Smooth muscle cell (in vitro differentiated cells): ENCODE results near the gene NOD2. TPM values are rescaled to one million over a fixed set of nuclear protein-coding genes. Genes with fewer than 3 reads are reported as not detected.

Experiments used
- DNase-seq: peaks from one replicate; lab custom pipeline; 2025; ENCODE audit not compliant: unreplicated experiment; lab: John Stamatoyannopoulos, UW
- H2AFZ ChIP-seq: fragments of 200-600 bp; sonication (generic); 2 replicates; pipeline ENCODE4 v1.6.0; 2016; ENCODE audit warnings: antibody characterized with exemption, low read depth, mild to moderate bottlenecking
- H3F3A ChIP-seq: fragments of 200-600 bp; sonication (generic); 2 replicates; pipeline ENCODE4 v1.6.0; 2017; ENCODE audit warnings: antibody characterized with exemption, low read depth
- H3K27ac ChIP-seq: fragments of 200-600 bp; sonication (generic); 2 replicates; pipeline ENCODE4 v1.5.1; 2016; ENCODE audit warnings: low read depth, mild to moderate bottlenecking
- H3K27me3 ChIP-seq: fragments of 200-600 bp; sonication (generic); 2 replicates; pipeline ENCODE4 v1.6.1; 2016; ENCODE audit warnings: low read depth, mild to moderate bottlenecking
- H3K36me3 ChIP-seq: fragments of 200-600 bp; sonication (generic); 2 replicates; pipeline ENCODE4 v1.5.1; 2016; ENCODE audit warnings: low read depth
- H3K4me1 ChIP-seq: fragments of 200-600 bp; sonication (generic); 2 replicates; pipeline ENCODE4 v1.5.1; 2016; ENCODE audit warnings: low read depth
- H3K4me2 ChIP-seq: fragments of 200-600 bp; sonication (generic); 2 replicates; pipeline ENCODE4 v1.6.0; 2016; ENCODE audit warnings: mild to moderate bottlenecking
- H3K4me3 ChIP-seq: fragments of 200-600 bp; sonication (generic); 2 replicates; pipeline ENCODE4 v1.5.1; 2016; ENCODE audit warnings: mild to moderate bottlenecking
- H3K79me2 ChIP-seq: fragments of 200-600 bp; sonication (generic); 2 replicates; pipeline ENCODE4 v1.6.0; 2016; ENCODE audit warnings: low read depth, mild to moderate bottlenecking
- H3K9ac ChIP-seq: fragments of 200-600 bp; sonication (generic); 2 replicates; pipeline ENCODE4 v1.6.0; 2016; ENCODE audit warnings: low read depth
- H3K9me3 ChIP-seq: fragments of 200-600 bp; sonication (generic); replicated peaks from 2 replicates; pipeline ENCODE4 v1.5.1; 2016; ENCODE audit warnings: low read depth
- H4K20me1 ChIP-seq: fragments of 200-600 bp; sonication (generic); 2 replicates; pipeline ENCODE4 v1.6.0; 2016; ENCODE audit warnings: low read depth
- WGBS: methylation state at CpG from one replicate; pipeline ENCODE4 v1.1.7; 2016; ENCODE audit warnings: low lambda C conversion rate; 5-methylcytosine and 5-hydroxymethylcytosine counted together
- polyA plus RNA-seq: library from polyadenylated mRNA; unstranded; fragments of >200 nt; fragmentation: Nextera tagmentation; extraction: Ambion mirVana; gene quantifications from 2 replicates; pipeline ENCODE4 v1.2.1, GENCODE V29; 2016
- total RNA-seq: library from RNA; depleted of rRNA; stranded (reverse); fragments of >200 nt; gene quantifications from 2 replicates; pipeline ENCODE4 v1.2.3, GENCODE V29; 2014
- TF ChIP-seq, protein P1 (sequence below): fragments of 200-600 bp; sonication (generic); IDR thresholded peaks from 2 replicates; pipeline ENCODE4 v1.5.1; 2017; ENCODE audit warnings: borderline replicate concordance, mild to moderate bottlenecking, antibody characterized with exemption; ENCODE audit not compliant: insufficient read depth, poor library complexity, severe bottlenecking

NOD2 gene
- total and polyA plus RNA-seq, 2 experiments from 2014 or later: 0.90 TPM; not detected in 1

- Histone ChIP-seq H3K9me3 (no peaks in the 10 kb centered on the region), H4K20me1 (no peaks in the 10 kb centered on the region), H2AFZ (no peak overlapping the region), H3K27me3 (no peaks in the 10 kb centered on the region), H3K4me1 (no peaks in the 10 kb centered on the region), H3K9ac (no peak overlapping the region), H3K79me2 (no peaks in the 10 kb centered on the region), H3K36me3 (no peaks in the 10 kb centered on the region), H3K27ac (no peak overlapping the region), H3F3A (no peaks in the 10 kb centered on the region), H3K4me3 (no peak overlapping the region), H3K4me2 (no peak overlapping the region)
- WGBS: 97% methylated on average over 14 of the region's 14 CpGs
- TF ChIP-seq, protein P1, sequence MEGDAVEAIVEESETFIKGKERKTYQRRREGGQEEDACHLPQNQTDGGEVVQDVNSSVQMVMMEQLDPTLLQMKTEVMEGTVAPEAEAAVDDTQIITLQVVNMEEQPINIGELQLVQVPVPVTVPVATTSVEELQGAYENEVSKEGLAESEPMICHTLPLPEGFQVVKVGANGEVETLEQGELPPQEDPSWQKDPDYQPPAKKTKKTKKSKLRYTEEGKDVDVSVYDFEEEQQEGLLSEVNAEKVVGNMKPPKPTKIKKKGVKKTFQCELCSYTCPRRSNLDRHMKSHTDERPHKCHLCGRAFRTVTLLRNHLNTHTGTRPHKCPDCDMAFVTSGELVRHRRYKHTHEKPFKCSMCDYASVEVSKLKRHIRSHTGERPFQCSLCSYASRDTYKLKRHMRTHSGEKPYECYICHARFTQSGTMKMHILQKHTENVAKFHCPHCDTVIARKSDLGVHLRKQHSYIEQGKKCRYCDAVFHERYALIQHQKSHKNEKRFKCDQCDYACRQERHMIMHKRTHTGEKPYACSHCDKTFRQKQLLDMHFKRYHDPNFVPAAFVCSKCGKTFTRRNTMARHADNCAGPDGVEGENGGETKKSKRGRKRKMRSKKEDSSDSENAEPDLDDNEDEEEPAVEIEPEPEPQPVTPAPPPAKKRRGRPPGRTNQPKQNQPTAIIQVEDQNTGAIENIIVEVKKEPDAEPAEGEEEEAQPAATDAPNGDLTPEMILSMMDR: no peak
- no peak for DNase-seq
Measured at GRCh38 chr16:50679266-50679665, 14.1 kb upstream of the NOD2 start.

DNA sequence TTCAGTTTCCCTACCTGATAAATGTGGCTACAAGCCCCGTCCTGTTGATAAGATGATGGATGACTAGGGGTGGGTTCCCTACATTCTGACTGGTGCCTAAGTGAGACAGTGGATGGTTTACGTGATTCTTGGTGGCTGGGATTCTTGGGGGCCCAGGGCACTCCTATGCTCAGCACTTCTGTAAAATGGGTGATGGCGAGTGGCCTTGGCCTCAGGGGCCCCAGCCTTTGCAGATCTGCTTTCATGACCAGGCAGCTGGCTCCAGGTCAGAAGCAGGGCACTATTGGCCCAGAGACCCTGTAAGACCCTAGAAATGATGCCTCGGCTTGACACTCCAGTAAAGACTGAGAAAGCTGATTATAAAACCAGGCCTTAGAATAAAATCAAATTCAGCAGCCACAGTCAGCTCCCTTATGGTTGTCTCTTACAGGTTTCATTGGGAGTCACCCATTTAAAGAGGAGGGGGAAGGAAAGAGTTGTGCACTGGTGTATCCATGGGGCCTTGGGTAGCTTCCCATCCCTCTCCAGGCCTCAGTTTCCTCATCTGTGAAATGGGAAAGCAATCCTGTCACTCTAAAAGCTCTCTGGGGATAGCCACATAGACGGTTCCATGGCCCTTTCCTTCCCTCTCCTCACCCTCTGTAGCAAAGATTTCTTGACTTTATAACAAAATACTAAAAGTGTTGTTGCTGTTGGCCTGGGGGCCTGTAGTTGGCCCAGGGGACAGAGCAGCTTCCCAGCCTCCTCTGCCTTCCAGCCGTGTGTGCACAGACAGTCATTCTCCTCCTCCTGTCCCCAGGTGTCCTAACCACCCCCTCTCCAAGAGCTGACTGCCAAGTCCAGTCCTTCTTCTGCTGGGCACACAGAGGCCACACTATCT, 13.5 kb upstream of the NOD2 start:
- no peaks in the 10 kb centered on the region for H3K4me1 ChIP-seq
- no peaks in the 10 kb centered on the region for H3K36me3 ChIP-seq
- 92% methylated on average over 6 of the region's 6 CpGs for WGBS
- TF ChIP-seq, protein P1: no peak
- H3K27ac ChIP-seq: no peak overlapping the region
- no peaks in the 10 kb centered on the region for H3K79me2 ChIP-seq
- no peak for DNase-seq
- no peaks in the 10 kb centered on the region for H4K20me1 ChIP-seq
- H3K9ac ChIP-seq: no peak overlapping the region
- H3K9me3 ChIP-seq: no peaks in the 10 kb centered on the region
- H2AFZ ChIP-seq: no peak overlapping the region
- H3K27me3 ChIP-seq: no peaks in the 10 kb centered on the region
- H3K4me2 ChIP-seq: no peak overlapping the region
- H3F3A ChIP-seq: no peaks in the 10 kb centered on the region
- H3K4me3 ChIP-seq: no peak overlapping the region

DNA sequence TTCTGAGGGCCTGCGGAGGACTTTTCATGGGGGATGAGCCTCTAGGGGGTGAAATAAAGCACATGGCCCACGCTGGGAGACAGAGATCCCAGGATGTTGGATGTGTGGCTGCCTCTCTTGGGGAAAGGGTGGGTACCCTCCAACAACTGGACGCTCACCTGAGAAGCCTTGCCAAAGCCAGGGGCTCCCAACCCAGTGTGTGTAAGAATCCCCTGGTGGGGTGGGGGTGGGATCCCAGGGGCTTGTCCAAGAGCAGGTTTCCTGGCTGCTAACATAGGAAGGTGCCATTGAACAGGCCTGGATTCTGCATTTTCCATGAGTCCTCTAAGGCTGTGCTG, 12.9 kb upstream of the NOD2 start:
- 98% methylated on average over 3 of the region's 3 CpGs for WGBS

More for the DNA sequence above, 12.9 kb upstream of the NOD2 start:
- Histone ChIP-seq H3K36me3 (no peaks in the 10 kb centered on the region), H2AFZ (no peak overlapping the region), H3K9me3 (no peaks in the 10 kb centered on the region), H4K20me1 (no peaks in the 10 kb centered on the region), H3K79me2 (no peaks in the 10 kb centered on the region), H3K27ac (no peak overlapping the region), H3K9ac (no peak overlapping the region), H3F3A (no peaks in the 10 kb centered on the region), H3K4me1 (no peaks in the 10 kb centered on the region), H3K27me3 (no peaks in the 10 kb centered on the region), H3K4me2 (no peak overlapping the region), H3K4me3 (no peak overlapping the region)
- TF ChIP-seq, protein P1: no peak
- no peak for DNase-seq
